K562 (cell line): ENCODE data around the gene GSTO2. TPM values are rescaled to one million over a fixed set of nuclear protein-coding genes. Genes with fewer than 3 reads are reported as not detected.

ENCODE experiments used
- CLOCK ChIP-seq: fragments of 250-450 bp; sonication (Bioruptor Pico); IDR thresholded peaks from 2 replicates; pipeline ENCODE4 v1.4.0; 2020; ENCODE audit warnings: mild to moderate bottlenecking, moderate library complexity, borderline replicate concordance
- CREB1 ChIP-seq, 2 experiments: sonication (generic) in 1 of 2; formaldehyde crosslinking in 1 of 2; IDR thresholded peaks; 2 replicates each; pipeline versions ENCODE4 v1.6.1 to v1.8.0; 2012 to 2022; ENCODE audit warnings: inconsistent platforms in 1 of 2, mild to moderate bottlenecking in 1 of 2, missing genetic modification reagents in 1 of 2, moderate library complexity in 1 of 2
- CREB3L1 ChIP-seq: fragments of 450-650 bp; IDR thresholded peaks from 2 replicates; pipeline ENCODE4 v1.6.1; 2014; ENCODE audit warnings: low read depth, mild to moderate bottlenecking, moderate library complexity, borderline replicate concordance
- CREM ChIP-seq: IDR thresholded peaks from 2 replicates; pipeline ENCODE4 v1.6.1; 2014; ENCODE audit warnings: antibody characterized with exemption, low read depth
- DMBX1 ChIP-seq: fragments of 250-450 bp; sonication (Bioruptor Pico); IDR thresholded peaks from 2 replicates; pipeline ENCODE4 v1.8.0; 2022; ENCODE audit warnings: inconsistent platforms, mild to moderate bottlenecking, moderate library complexity, borderline replicate concordance
- IFI16 ChIP-seq: fragments of 250-450 bp; sonication (Bioruptor Pico); IDR thresholded peaks from 2 replicates; pipeline ENCODE4 v2.1.2; 2022; ENCODE audit warnings: mild to moderate bottlenecking, inconsistent platforms
- JUND ChIP-seq, 2 experiments: IDR thresholded peaks; 2 replicates in 1 of 2; 3 replicates in 1 of 2; pipeline ENCODE4 v1.6.1; 2011; ENCODE audit warnings: borderline replicate concordance in 2 of 2, low read depth in 2 of 2, low read length in 2 of 2, improper control_type of control experiment in 1 of 2, missing biosample characterization in 1 of 2, missing genetic modification characterization in 1 of 2, missing genetic modification reagents in 1 of 2
- RB1 ChIP-seq: fragments of 450-650 bp; IDR thresholded peaks from 2 replicates; pipeline ENCODE4 v1.6.1; 2017; ENCODE audit warnings: low read depth, mild to moderate bottlenecking
- SMAD2 ChIP-seq: fragments of 150-350 bp; IDR thresholded peaks from 2 replicates; pipeline ENCODE4 v1.6.1; 2014; ENCODE audit warnings: low read depth, mild to moderate bottlenecking, low read length
- VEZF1 ChIP-seq: fragments of 200-800 bp; sonication (Bioruptor generic); IDR thresholded peaks from 2 replicates; pipeline ENCODE4 v1.6.1; 2017; ENCODE audit warnings: missing genetic modification characterization, missing compliant biosample characterization
- ZBTB11 ChIP-seq, 3 experiments: fragments of 200-800 bp in 1 of 3; fragments of 250-450 bp in 1 of 3; fragments of 450-650 bp in 1 of 3; sonication (Bioruptor Pico) in 1 of 3; sonication (Bioruptor generic) in 1 of 3; formaldehyde crosslinking in 1 of 3; IDR thresholded peaks; 2 replicates each; pipeline versions ENCODE4 v1.6.1 to v1.8.0; 2016 to 2022; ENCODE audit warnings: mild to moderate bottlenecking in 2 of 3, missing genetic modification characterization in 2 of 3, missing compliant biosample characterization in 1 of 3, moderate library complexity in 1 of 3
- polyA plus RNA-seq, 8 experiments: library from polyadenylated mRNA; depleted of rRNA in 4 of 8; stranded (reverse) in 5 of 8; unstranded in 3 of 8; fragments of >200 nt; fragmentation: Nextera tagmentation in 2 of 8; fragmentation: Illumina TruSeq in 1 of 8; extraction: Ambion mirVana in 2 of 8; extraction: Trizol in 1 of 8; gene quantifications; 2 replicates each; pipeline versions ENCODE4 v1.2.1 to v1.2.3, GENCODE V29; 2011 to 2014; ENCODE audit warnings: inconsistent platforms in 1 of 8, missing spikeins in 1 of 8
- total RNA-seq, 7 experiments: library from RNA; depleted of rRNA in 6 of 7; stranded (reverse); fragments of >200 nt in 6 of 7; fragmentation: Illumina TruSeq in 2 of 7; extraction: Trizol in 2 of 7; gene quantifications; 2 replicates each; pipeline versions ENCODE4 v1.2.1 to v1.2.3, GENCODE V29; 2011 to 2021; ENCODE audit warnings: low replicate concordance in 1 of 7

The GSTO2 gene
- total and polyA plus RNA-seq, 9 of the 15 experiments (the other 6 are each of a cell fraction or from before 2014, with no cell fraction given), result 0.18 to 1.8 (median 0.90) TPM

GRCh38 chr10:104353325-104354048 is 84.5 kb downstream of the GSTO2 start, which contains the start of gene CFAP58 (continued):
- peak; percentile 22; the same call in 1 of the 2 replicates for TF ChIP-seq VEZF1 (CRISPR knock-in tag)
- no peak for TF ChIP-seq ZBTB11 (CRISPR knock-in tag; IDR thresholded peaks at IDR 0.05)
- TF ChIP-seq SMAD2, result no peak
- TF ChIP-seq CREB1 (IDR thresholded peaks at IDR 0.05), result no peak
- peak; percentile 51; the same call in 1 of the 2 replicates for TF ChIP-seq CREB1 (CRISPR knock-in tag; IDR thresholded peaks at IDR 0.05)
- TF ChIP-seq IFI16 (CRISPR knock-in tag), result no peak
- peak; percentile 71 for TF ChIP-seq CREM
- TF ChIP-seq CLOCK (CRISPR knock-in tag), result no peak
- peak; percentile 85 for TF ChIP-seq RB1
- TF ChIP-seq JUND (IDR thresholded peaks at IDR 0.05; ENCODE audit: borderline replicate concordance, low read depth, low read length), result peak; percentile 6; the same call in 1 of the 2 replicates
- TF ChIP-seq JUND (tag; IDR thresholded peaks at IDR 0.05; ENCODE audit: borderline replicate concordance, low read depth, low read length), result no peak
- TF ChIP-seq CREB3L1, result no peak
- no peak for TF ChIP-seq DMBX1
